CD4-positive, alpha-beta T cell treated with Interleukin-17A for 1 hour (primary cell): ENCODE results near the gene RAPGEF6.
"Not testable (repeated sequence)": the region's sequence is repeated elsewhere in the genome, so short reads cannot be mapped to it uniquely, and the experiment has no call there.

Experiments used
- DNase-seq: peaks from one replicate; pipeline ENCODE4 v3.0.0-alpha.2; 2020

RAPGEF6 gene

DNA sequence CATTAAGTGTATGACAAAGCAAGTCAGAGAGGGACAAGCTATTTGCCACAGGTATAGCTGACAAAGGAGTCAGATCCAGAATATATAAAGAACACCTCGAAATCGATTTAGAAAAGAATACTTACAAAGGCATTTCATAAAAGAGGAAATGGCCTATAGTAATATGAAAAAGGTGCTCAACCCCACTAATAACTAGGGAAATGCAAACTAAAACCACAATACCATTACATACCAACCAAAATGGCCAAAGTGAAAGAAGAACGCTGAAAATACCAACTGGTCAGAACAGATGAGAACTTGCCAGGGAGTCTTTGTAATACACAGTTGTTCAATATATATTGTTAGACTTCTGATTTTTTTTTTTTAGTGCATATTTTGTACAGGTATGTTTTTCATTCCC is 218.3 kb downstream of the RAPGEF6 start:
- no peak for DNase-seq

DNA sequence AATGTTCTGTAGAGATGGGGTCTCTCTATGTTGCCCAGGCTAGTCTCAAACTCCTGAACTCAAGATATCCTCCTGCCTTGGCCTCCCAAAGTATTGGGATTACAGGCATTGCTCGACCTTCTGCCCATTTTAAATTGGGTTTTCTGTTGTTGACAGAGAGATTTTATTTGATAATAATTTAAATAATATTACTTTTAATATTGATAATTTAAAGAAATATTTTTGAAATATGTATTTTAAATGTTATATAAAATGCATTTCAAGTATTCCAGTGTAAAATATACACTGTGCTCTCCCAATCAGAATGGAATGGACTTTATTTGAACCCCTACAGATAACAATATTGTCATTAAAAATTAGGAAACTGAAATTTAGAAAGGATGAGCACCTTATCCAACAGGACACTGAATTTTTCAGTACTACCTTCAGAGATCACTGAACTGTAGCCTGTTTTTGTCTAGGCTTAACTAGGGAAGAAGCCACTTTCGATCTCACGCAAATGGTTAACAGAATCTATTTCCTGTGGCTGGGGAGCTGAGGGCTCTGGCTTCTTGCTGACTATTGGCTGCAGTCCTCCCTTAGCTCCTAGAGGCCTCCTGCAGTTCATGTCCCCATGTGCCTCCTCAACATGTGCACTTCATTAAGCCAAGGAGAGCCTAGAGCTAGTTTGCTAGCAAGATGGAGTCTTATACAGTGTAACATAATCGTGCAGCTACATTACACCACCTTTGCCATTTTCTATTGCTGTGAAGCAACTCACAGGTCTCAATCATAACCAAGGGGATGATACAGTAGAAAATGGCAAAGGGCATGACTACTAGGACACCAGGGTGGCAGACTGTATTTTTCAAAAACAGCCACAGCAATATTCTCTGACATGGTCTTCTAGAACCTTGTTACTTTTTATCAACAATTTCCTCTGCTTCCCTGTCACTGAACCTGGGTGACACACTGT is 221.1 kb downstream of the RAPGEF6 start:
- peak; percentile 57 for DNase-seq

DNA sequence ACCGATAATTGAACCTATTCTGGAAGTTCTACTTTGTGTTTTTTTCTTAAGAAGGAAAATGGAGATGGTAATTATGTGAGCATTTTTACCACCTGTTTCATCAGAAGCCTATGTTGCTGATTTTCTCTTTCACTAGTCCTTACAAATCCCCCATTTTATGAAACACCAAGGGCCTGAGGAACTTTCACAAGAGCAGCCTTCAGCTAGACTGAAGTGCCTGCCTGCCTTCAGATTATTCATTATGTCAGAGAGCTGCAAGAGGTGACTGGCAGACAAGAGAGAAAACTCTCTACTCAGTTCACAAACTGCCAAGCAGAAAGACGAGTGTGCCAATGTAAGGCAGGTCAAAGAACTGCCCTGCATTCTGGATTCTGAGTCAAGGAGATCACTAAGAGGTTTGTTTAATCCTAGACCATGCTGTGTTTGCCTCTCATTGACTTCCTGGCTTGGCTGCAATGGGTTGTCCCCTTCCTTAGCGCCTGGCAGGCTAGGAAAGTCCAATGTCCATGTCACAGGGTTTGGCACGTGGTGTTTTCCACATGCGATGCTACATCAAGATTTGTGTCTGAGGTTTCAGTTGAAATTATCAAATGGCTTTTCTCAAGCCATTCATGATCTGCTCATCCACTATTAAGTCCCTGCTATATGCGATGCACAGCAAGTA is 227.9 kb downstream of the RAPGEF6 start:
- no peak for DNase-seq

DNA sequence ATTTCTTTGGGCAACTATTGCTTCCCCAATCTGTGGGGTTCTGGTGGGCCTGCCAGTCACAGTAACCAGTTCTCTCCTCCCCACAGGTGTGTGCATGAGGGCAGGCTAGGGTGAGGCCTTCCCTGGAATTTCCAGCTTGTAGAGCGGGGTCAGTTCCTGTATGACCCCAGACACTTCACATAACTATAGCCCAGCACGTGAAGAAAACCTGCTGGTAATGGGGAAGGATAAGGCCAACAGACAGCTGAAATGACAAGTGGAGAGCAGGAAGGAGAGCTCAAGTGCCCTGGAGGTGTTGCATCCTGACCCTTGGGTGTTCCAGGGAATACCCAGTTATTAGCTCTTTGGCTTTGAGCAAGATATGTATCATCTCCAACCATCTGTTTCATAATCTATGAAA is 229.0 kb downstream of the RAPGEF6 start:
- DNase-seq, result no peak

DNA sequence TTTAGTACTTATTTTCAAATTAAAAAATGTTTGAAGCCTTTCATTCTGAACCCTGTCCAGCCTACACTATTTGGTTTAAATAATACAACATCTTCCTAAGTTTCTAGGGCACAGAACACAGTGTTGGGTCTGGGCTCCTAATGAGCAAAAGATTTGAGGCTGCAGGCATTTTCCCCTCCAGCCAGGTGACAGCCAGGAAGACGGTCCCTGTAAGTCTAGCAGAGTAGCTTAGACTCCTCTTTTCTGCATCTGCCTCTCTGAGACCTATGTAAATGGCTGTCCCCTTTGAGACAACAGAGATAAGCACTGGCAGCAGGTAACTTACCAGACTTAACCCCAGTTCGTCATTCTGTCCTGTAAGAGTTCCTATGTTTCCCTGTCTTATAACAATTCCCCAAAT is 229.4 kb downstream of the RAPGEF6 start:
- no peak for DNase-seq

DNA sequence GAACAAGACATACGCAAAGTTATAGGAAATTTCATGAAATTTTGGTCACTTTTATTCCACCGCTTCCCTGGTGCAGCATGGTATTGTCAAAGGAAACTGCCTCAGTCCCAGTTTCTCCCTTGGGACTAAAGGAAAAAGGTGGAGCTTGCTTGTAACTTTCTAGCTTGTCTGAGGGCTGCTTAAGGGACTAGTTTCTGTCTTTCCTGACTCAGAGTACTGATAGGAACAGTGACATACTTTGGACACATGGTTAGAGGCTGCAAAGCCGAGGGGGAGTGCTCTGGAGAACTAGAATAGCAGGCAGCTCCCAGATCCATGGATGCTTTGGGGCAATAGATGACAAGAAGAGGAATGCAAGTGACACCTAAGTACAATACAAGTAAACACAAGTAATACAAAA is 234.4 kb downstream of the RAPGEF6 start:
- no peak for DNase-seq

DNA sequence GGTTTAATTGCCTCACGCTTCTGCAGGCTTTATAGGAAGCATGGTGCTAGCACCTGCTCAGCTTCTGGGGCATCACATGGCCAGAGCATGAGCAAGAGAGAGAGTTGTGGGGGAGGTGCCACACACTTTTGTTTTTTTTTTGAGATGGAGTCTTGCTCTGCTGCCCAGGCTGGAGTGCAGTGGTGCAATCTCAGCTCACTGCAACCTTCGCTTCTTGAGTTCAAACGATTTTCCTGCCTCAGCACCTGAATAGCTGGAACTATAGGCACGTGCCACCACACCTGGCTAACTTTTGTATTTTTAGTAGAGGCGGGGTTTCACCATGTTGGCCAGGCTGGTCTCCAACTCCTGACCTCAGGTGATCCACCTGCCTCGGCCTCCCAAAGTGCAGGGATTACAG is 236.0 kb downstream of the RAPGEF6 start:
- DNase-seq, result not testable (repeated sequence)

DNA sequence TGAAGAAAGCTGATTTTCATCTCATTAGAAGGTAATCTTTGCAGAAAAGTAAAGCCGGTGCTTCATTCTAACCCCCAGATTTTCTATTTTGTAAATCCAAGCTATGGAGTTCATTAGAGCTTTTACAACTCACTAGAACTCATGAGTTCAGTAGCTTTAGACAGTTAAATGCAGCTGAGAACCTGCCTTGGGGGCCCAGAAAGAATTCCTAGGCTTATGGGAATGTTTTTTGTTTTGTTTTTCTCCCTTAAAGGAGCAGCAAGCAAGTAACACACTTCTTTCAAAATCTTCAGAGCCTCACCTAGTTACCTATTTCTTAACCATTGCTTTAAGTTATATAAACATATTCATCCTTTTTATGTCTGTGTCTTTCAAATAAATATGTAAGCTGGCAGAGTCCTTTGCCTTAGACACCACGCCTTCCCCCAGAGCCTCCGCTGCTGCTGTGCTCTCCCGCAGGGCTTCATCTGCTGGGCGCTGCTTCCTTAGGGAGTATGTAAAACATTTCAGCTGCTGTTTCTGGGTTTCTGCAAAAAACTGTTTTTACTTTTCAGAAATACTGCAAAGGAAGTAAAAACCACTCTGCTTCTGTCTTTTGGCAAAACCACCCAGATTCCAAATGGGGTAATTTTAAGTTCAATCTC is 238.3 kb downstream of the RAPGEF6 start:
- no peak for DNase-seq

DNA sequence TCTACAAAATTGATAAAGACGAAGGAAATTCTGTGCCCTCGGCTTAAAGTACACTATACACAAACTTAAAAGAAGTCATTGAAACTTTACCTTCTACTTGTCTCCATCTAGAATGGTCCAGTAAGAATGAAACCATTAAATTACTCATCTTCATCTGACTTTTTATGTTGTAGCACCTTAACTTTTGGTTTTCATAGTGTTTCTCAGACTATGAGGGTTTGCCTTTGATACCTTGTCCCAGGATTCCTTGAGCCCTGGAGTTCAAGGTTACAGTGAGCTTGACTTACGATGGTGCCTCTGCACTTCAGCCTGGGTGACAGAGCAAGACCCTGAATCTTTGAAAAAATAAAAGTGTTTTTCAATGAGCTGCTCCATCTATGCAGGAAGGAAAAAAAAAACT is 239.0 kb downstream of the RAPGEF6 start:
- DNase-seq, result no peak

DNA sequence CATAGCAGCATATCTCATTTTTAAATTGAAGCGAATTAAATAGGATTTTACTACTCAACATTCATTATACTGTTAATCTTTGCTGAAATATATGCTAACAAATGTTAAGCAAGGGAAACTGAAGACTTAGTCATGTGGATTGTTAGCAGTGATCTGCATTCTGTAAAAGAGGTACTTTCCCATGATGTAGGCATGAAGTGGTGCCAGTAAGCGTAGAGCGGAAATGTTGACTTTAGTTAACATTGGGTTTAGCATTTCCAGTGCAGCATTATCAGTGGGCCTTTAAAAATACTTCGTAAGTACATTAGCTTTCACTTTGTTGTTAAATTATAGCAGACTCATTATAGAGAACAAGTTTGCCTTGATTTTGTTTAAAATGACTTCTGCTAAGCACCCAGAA is 240.9 kb downstream of the RAPGEF6 start:
- DNase-seq, result peak; percentile 90

DNA sequence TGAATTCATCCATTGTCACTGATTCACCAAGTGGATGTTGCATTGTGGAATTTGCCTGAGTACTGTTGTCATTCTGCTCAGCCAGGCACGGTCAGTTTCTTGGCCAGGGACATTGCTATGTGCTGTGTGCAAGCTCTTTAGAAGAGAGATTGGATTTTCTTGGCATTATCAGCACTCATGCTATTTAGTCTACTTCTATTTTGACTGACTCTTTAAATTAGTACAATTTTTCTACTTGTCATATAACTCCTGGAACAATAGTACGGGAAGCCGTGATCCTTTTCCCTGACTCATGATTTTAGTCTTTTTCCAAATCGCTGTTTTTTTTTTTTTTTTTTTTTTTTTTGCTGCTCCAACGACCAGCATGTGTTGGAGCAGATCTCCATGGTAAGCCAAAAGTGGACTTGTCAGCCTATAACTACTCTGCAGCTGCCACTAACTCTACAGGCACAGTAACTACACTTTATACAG is 241.5 kb downstream of the RAPGEF6 start:
- DNase-seq, result no peak

DNA sequence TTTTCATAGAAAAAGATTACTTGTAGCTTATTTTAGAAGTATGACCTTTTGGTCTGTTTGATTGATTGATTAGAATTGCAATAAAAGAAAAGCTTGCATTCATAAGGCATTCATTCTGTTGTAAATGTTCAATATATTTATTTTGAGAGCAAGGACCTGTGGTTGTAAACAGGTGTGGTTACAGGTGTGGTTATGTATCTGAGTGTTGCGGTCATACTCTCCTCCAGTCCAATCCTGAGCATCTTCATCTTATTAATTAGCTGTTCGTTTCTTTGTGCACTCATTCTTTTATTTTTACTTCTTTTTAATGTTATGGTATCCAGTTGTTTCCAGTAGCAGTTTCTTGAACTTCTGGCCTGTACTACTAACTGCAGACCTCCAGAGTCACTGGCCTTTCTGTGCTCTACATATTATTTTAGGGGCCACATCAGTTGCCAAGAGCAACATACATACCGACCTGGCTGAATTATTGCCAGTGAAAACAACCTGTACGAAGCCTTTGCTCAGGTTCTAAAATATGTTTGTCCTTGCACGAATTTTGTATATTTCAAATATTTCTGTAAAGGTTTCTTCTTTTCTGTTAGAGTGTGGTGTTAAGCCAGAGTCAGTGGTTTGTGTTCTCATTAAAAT is 242.4 kb downstream of the RAPGEF6 start:
- peak; percentile 55 for DNase-seq

DNA sequence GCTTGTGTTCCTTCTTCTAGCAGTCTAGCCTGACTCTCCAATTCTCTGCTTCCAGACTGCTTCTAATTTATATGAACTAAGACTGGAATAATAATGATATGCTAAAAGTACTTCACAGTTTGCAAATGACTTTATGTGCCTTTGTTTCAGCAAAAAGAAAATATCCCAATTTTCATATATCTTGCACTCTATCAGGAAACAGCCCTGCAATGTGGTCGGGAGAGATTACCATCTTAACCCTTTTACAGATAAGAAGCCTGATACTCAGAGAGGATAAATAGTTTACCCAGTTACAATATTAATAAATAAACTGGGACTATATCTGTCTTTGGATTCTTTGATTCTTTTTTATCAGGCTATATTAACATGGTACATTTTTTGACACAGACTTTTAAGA is 245.2 kb downstream of the RAPGEF6 start:
- DNase-seq, result no peak

DNA sequence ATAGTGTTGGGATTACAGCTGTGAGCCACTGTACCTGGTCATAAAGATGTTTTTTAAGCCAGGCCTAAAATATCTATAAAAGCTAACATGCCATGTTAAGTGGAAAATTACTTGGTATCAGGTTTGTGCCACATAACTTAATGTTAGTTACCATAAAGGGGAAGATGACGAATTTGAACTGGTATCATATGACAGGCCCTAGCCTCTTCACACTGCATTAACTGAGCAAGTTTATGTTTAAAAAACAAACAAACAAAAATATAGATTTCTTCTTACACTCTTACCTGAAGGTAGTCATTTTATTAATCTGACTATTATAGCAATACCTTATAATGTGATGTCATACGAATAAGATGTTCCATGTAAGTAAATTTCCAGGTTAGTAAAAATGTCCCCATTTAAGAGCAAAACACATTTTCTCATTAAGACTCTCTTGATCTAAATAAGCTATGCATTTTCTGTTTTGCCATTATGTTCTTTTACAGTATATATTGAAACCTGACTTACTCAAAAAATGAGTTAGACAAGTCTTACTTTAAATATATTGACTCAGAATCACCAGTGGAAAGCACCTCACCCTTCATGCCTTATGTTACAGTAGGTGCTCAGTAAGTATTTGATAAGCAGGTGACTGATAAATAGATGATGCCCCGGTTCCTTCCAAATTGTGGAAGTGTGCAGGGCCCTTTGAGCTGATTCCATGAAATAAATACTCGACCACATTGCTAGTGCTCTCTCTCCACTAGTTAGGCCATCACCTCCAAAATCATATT is 245.7 kb downstream of the RAPGEF6 start:
- DNase-seq, result no peak

DNA sequence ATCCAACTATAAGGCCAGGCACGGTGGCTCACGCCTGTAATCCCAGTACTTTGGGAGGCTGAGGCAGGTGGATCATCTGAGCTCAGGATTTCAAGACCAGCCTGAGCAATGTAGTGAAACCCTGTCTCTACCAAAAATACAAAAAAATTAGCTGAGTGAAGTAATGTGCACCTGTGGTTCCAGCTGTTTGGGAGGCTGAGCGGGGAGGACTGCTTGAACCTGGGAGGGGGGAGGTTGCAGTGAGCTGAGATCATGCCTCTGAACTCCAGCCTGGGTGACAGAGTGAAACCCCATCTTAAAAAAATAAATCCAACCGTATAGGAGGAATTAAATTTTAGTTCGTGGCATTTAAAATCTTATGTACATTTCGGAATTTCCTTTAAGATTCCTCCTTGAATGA is 247.8 kb downstream of the RAPGEF6 start:
- no peak for DNase-seq

DNA sequence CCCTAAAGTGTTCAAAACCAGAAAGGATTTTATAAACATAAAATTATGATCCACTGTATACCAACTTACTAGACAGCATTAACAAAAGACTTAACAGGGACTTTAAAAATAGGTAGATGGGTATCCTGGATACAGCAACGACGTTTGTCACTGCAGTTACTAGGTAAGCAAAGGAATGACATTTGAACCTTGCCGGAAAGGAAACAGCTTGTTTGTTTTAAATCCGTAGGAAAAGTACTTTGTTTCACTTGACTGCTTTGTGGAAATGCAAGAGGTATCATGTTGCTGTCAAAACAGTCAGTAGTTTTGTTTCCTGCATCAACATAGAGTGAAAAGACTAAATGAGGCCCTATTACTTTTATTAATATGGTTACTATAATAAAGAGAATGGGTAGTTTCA is 248.2 kb downstream of the RAPGEF6 start:
- DNase-seq, result no peak

DNA sequence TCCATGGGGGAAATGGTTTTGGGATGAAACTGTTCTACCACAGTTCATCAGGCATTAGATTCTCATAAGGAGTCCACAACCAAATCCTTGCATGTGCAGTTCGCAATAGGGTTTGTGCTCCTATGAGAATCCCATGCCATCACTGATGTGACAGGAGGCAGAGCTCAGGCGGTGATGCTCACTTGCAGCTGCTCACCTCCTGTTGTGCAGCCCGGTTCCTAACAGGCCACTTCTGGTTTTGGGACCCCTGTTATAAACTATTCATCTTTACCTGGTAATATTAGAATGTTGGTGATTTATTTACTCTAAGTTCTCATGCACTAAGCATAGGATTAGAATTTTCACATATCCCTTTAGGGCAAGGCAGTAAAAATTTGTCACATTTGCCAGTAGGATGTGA is 248.9 kb downstream of the RAPGEF6 start:
- no peak for DNase-seq

DNA sequence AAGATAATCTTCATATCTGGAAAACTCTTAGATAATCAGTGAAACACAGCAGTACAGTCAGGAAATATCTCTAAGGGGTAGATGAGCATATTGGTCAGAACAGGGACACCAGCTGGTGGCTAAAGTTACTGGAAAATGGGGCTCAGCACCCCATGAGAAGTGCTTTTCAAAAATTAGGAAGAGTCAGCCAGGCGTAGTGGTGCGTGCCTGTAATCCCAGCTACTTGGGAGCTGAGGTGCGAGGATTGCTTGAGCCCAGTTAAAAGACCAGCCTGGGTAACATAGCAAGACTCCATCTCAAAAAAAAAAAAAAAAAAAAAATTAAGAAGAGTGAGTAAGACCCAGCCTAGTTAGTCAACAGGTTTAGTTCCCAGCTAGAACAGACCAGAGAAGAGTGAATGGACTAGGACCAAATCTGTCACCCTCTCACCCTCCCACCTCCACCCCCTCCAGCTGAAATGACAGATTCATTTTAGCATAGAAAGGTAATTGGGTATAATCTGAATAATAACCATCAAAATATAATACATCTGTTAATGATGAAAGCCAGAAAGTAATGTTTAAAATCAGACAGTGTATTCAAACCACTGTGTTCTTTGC is 250.3 kb downstream of the RAPGEF6 start:
- DNase-seq, result no peak

DNA sequence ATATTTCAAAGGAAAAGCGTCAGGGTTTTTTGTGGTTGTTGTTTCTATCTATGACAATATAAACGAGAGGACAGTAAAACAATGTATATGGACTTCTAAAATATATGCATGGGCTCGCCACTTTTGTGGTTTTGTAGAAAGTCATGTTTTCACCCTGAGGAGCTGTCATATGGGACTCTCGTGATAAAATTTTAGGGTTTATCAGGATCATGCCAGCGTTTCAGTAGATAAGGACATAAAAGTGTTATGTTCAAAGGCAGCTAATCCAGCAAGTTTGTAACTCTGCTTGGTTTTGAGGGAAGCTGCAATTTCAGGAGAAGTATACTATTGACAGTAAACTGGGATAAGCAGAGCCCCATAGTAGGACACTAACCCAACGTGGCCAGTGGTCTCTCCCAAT is 250.9 kb downstream of the RAPGEF6 start:
- no peak for DNase-seq

DNA sequence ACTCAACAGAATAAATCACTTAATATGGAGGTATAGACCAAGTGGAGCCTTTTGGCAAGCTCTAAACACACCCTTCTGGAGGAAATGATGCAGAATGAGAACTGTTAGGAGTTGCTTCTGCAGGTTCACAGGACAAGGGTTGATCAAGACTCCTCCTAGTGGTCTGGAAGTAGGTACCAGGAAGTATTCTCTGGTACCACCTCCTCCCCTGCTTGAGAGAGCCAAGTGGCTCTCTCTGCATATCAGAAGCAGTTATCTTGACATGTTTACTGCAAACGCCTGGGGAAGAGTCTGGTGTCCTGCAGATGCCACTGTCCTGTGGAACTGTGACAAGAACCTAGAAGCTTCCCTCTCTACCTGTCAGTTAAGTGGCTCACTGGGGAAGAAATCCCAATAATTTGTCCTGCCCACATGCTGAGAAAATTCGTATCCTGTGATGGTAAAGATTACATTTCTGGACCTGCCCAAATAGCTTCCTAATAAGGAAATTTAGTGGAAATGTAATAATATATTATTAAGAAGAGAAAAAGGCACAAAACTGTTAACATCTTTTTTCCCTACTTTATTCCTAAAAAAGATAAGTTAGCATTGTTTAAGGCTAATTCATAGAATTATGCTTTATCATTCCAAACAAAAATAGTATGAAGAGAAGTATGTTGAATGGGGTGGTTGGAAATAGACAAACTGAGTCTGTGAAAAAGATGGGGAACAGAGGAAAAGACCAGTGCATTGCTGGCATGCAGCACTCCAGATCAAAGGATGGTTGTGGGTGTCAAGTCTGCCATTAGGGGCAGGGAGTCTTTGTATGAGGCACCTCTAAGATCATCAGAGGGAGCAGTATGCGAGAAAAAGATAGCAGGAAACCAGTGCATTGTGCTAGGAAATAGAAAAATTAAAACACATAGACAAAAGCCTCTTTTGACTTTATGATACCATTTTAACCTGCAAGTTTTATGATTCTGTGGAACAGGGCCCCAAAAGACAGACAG is 252.3 kb downstream of the RAPGEF6 start:
- DNase-seq, result peak; percentile 93

DNA sequence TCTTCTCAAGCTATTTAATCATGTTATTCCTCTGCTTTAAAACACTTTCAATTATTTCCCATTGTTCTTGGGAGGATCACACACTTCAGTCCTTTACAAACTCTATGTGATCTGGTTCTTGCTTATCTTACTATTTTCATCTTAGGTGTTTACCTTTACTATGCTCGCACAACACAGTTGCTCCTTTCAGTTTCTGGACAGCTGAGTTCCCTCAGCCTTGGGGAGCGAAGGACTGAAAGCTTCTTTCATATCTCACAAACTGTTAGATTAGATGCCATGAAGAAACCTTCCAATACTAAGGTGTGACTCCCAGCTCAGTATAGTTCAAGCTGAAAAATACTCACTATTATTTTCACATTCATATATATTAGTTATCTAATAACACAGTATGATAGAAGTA is 253.3 kb downstream of the RAPGEF6 start:
- peak; percentile 55 for DNase-seq
